CD4-positive, alpha-beta memory T cell (primary cell): ENCODE measurements around the gene NAP1L1. TPM values are rescaled to one million over a fixed set of nuclear protein-coding genes. Genes with fewer than 3 reads are reported as not detected.

Experiments used
- CTCF ChIA-PET: fragments of 350-600 bp; sonication (Branson Sonifier 250); formaldehyde crosslinking; loops from one replicate; lab custom pipeline; 2021; ENCODE audit warnings: inconsistent platforms; ENCODE audit not compliant: partially characterized antibody; lab: Charles Lee
- POLR2A ChIA-PET: fragments of 350-600 bp; sonication (Branson Sonifier 250); formaldehyde crosslinking; loops from one replicate; lab custom pipeline; 2021; ENCODE audit not compliant: partially characterized antibody; lab: Charles Lee
- DNase-seq, 5 donors: peaks; one replicate each; pipeline versions ENCODE4 v3.0.0 to v3.0.0-alpha.2; 2020 to 2022; ENCODE audit warnings: mixed read lengths in 1 of 5
- H3K27ac ChIP-seq: one replicate; pipeline ENCODE4 v1.7.0; 2013; ENCODE audit warnings: low read depth, low read length
- H3K27me3 ChIP-seq: 2 replicates; pipeline ENCODE4 v1.7.0; 2013; ENCODE audit warnings: mild to moderate bottlenecking, low read length, moderate library complexity; ENCODE audit not compliant: insufficient read depth
- H3K36me3 ChIP-seq: 2 replicates; pipeline ENCODE4 v1.7.0; 2013; ENCODE audit warnings: mild to moderate bottlenecking, low read length, moderate library complexity; ENCODE audit not compliant: insufficient read depth
- H3K4me1 ChIP-seq: 2 replicates; pipeline ENCODE4 v1.7.0; 2013; ENCODE audit warnings: mild to moderate bottlenecking, low read length, moderate library complexity; ENCODE audit not compliant: insufficient read depth
- H3K4me3 ChIP-seq, 2 donors: one replicate each; pipeline ENCODE4 v1.7.0; 2013; ENCODE audit warnings: low read length in 2 of 2, mild to moderate bottlenecking in 1 of 2
- H3K9me3 ChIP-seq, 2 donors: one replicate each; pipeline ENCODE4 v1.7.0; 2013; ENCODE audit warnings: low read length in 2 of 2, control low read depth in 1 of 2; ENCODE audit not compliant: control insufficient read depth in 1 of 2
- H3K27ac Mint-ChIP-seq, 7 donors: one replicate each; pipeline ENCODE4 v1.8.0; 2020 to 2021; ENCODE audit warnings: mixed read lengths in 7 of 7, mild to moderate bottlenecking in 6 of 7, inconsistent platforms in 3 of 7, moderate library complexity in 3 of 7
- H3K27me3 Mint-ChIP-seq, 2 donors: one replicate each; pipeline ENCODE4 v1.8.0; 2020 to 2021; ENCODE audit warnings: mixed read lengths in 2 of 2
- H3K36me3 Mint-ChIP-seq, 2 donors: one replicate each; pipeline ENCODE4 v1.8.0; 2020 to 2021; ENCODE audit warnings: mixed read lengths in 2 of 2, inconsistent platforms in 1 of 2, mild to moderate bottlenecking in 1 of 2
- H3K4me1 Mint-ChIP-seq, 4 donors: one replicate each; pipeline ENCODE4 v1.8.0; 2020 to 2021; ENCODE audit warnings: mixed read lengths in 4 of 4, mild to moderate bottlenecking in 1 of 4
- H3K4me3 Mint-ChIP-seq, 8 donors: one replicate each; pipeline ENCODE4 v1.8.0; 2020 to 2021; ENCODE audit warnings: mixed read lengths in 8 of 8, mild to moderate bottlenecking in 7 of 8, moderate library complexity in 6 of 8, inconsistent platforms in 3 of 8
- H3K9me3 Mint-ChIP-seq, 8 donors: one replicate each; pipeline ENCODE4 v1.8.0; 2020 to 2021; ENCODE audit warnings: mixed read lengths in 8 of 8, mild to moderate bottlenecking in 5 of 8, inconsistent platforms in 3 of 8, moderate library complexity in 1 of 8
- intact Hi-C: fragments of 100-400 bp; cut with micrococcal nuclease; formaldehyde crosslinking; loops from one replicate; pipeline ENCODE4 v1.15.1; 2023
- polyA plus RNA-seq, 2 donors: library from polyadenylated mRNA; unstranded; fragments of 300-500 nt; fragmentation: Illumina TruSeq; gene quantifications; one replicate each; pipeline ENCODE4 v1.2.3, GENCODE V29; 2021
- total RNA-seq, 2 experiments: library from RNA; stranded (reverse); gene quantifications; one replicate each; pipeline ENCODE4 v1.2.3, GENCODE V29; 2021

NAP1L1 gene
- total and polyA plus RNA-seq, 4 experiments from 2014 or later = 156 to 718 (median 438) TPM

- H3K27me3 ChIP-seq = no peaks in the 10 kb centered on the region
- POLR2A ChIA-PET = interaction anchor here (0.6 to 3.3 kb wide), 13 partner anchors 52 to 692 kb away, joined by 3 to 25 read pairs (median 10); partner anchors contain the start of genes BBS10, GLIPR1, GLIPR1L2 and KRR1
- Mint-ChIP-seq H3K4me3 (peak overlapping the region; percentile 91 to 99 (median 96)), H3K36me3 (peaks cover 16 to 25% of the 10 kb centered on the region in 2 donors), H3K4me1 (peaks cover 37 to 76% (median 52%) of the 10 kb centered on the region in 4 donors), H3K27me3 (peaks cover 0 to 2% of the 10 kb centered on the region in 2 donors), H3K9me3 (peaks cover 0 to 5% (median 0%) of the 10 kb centered on the region in 8 donors), H3K27ac (peak overlapping the region; percentile 97 to 100 (median 98))
- intact Hi-C loops = loop anchor here (2.0 to 10.0 kb wide), 4 partner anchors 15 to 1546 kb away; partner anchors contain the start of genes ATXN7L3B and E2F7
- peaks cover 56% of the 10 kb centered on the region for H3K4me1 ChIP-seq
- H3K27ac ChIP-seq = peak overlapping the region; percentile 100
- no peak for DNase-seq
- CTCF ChIA-PET = interaction anchor here (1.1 to 2.9 kb wide), 4 partner anchors 35 to 597 kb away, joined by 4 to 8 read pairs (median 6); no protein-coding TSS in a partner anchor
- no peaks in the 10 kb centered on the region for H3K36me3 ChIP-seq
- peak overlapping the region; percentile 38 to 85 for H3K4me3 ChIP-seq
- no peaks in the 10 kb centered on the region for H3K9me3 ChIP-seq
Measured at GRCh38 chr12:76083246-76083903, 1.1 kb downstream of the NAP1L1 start.

GRCh38 chr12:76081909-76082308 is 2.6 kb downstream of the NAP1L1 start:
- Mint-ChIP-seq H3K27ac (peak overlapping the region in 4 of 7 donors; percentile 1 to 100 (median 48)), H3K27me3 (peaks cover 0 to 2% of the 10 kb centered on the region in 2 donors), H3K4me1 (peaks cover 46 to 87% (median 60%) of the 10 kb centered on the region in 4 donors), H3K4me3 (peak overlapping the region in 7 of 8 donors; percentile 7 to 57 (median 43)), H3K36me3 (peaks cover 20 to 30% of the 10 kb centered on the region in 2 donors), H3K9me3 (peaks cover 0 to 7% (median 0%) of the 10 kb centered on the region in 8 donors)
- DNase-seq = no peak
- Histone ChIP-seq H3K4me1 (peaks cover 68% of the 10 kb centered on the region), H3K27me3 (no peaks in the 10 kb centered on the region), H3K27ac (no peak overlapping the region), H3K36me3 (no peaks in the 10 kb centered on the region), H3K4me3 (no peak overlapping the region), H3K9me3 (no peaks in the 10 kb centered on the region)
- CTCF ChIA-PET = interaction anchor here (0.9 to 2.9 kb wide), 3 partner anchors 9 to 374 kb away, joined by 3 to 8 read pairs (median 7); no protein-coding TSS in a partner anchor
- intact Hi-C loops = loop anchor here (2.0 to 10.0 kb wide), 4 partner anchors 13 to 1545 kb away; partner anchors contain the start of genes ATXN7L3B and E2F7
- POLR2A ChIA-PET = interaction anchor here (3.3 kb wide), 1 partner anchor 267 kb away, joined by 17 read pairs; the partner anchor contains the start of gene BBS10

- CTCF ChIA-PET = interaction anchor here (1.7 to 2.9 kb wide), 2 partner anchors 11 to 78 kb away, joined by 3 to 7 read pairs; no protein-coding TSS in a partner anchor
- Mint-ChIP-seq H3K4me1 (peaks cover 48 to 89% (median 65%) of the 10 kb centered on the region in 4 donors), H3K4me3 (peak overlapping the region in 2 of 8 donors; percentile 3 to 55), H3K36me3 (peaks cover 24 to 34% of the 10 kb centered on the region in 2 donors), H3K27ac (peak overlapping the region in 2 of 7 donors; percentile 8 to 52), H3K9me3 (peaks cover 0 to 7% (median 0%) of the 10 kb centered on the region in 8 donors), H3K27me3 (peaks cover 0 to 2% of the 10 kb centered on the region in 2 donors)
- Histone ChIP-seq H3K4me1 (peaks cover 69% of the 10 kb centered on the region), H3K27me3 (no peaks in the 10 kb centered on the region), H3K27ac (no peak overlapping the region), H3K9me3 (no peaks in the 10 kb centered on the region), H3K4me3 (no peak overlapping the region), H3K36me3 (no peaks in the 10 kb centered on the region)
- no peak for DNase-seq
- POLR2A ChIA-PET = interaction anchor here (0.5 kb wide), 1 partner anchor 611 kb away, joined by 3 read pairs; no protein-coding TSS in a partner anchor
- intact Hi-C loops = loop anchor here (5.0 to 10.0 kb wide), 3 partner anchors 61 to 1544 kb away; partner anchors contain the start of genes ATXN7L3B and E2F7
Measured at GRCh38 chr12:76080729-76081415, 3.6 kb downstream of the NAP1L1 start.

GRCh38 chr12:76080017-76080728 is 4.3 kb downstream of the NAP1L1 start:
- Histone ChIP-seq H3K27me3 (no peaks in the 10 kb centered on the region), H3K4me3 (no peak overlapping the region), H3K36me3 (no peaks in the 10 kb centered on the region), H3K4me1 (peaks cover 75% of the 10 kb centered on the region), H3K9me3 (no peaks in the 10 kb centered on the region), H3K27ac (no peak overlapping the region)
- DNase-seq = no peak
- intact Hi-C loops = loop anchor here (5.0 to 10.0 kb wide), 3 partner anchors 62 to 1543 kb away; partner anchors contain the start of genes ATXN7L3B and E2F7
- Mint-ChIP-seq H3K4me3 (peak overlapping the region in 3 of 8 donors; percentile 28 to 40 (median 35)), H3K36me3 (peaks cover 24 to 32% of the 10 kb centered on the region in 2 donors), H3K27ac (peak overlapping the region in 2 of 7 donors; percentile 29 to 52), H3K9me3 (peaks cover 0 to 7% (median 0%) of the 10 kb centered on the region in 8 donors), H3K27me3 (peaks cover 0 to 2% of the 10 kb centered on the region in 2 donors), H3K4me1 (peaks cover 45 to 86% (median 61%) of the 10 kb centered on the region in 4 donors)
- CTCF ChIA-PET = interaction anchor here (1.7 kb wide), 1 partner anchor 10 kb away, joined by 3 read pairs; no protein-coding TSS in a partner anchor
- POLR2A ChIA-PET = interaction anchor here (0.7 kb wide), 1 partner anchor 275 kb away, joined by 3 read pairs; no protein-coding TSS in a partner anchor

GRCh38 chr12:76078748-76079147 is 5.7 kb downstream of the NAP1L1 start:
- H3K4me3 ChIP-seq = no peak overlapping the region

GRCh38 chr12:76075448-76075847 is 9.0 kb downstream of the NAP1L1 start:
- Mint-ChIP-seq H3K27me3 (no peaks in the 10 kb centered on the region), H3K27ac (no peak overlapping the region), H3K36me3 (peaks cover 48% of the 10 kb centered on the region in 2 donors), H3K9me3 (peaks cover 0 to 7% (median 0%) of the 10 kb centered on the region in 8 donors), H3K4me3 (no peak overlapping the region), H3K4me1 (peaks cover 51 to 81% (median 66%) of the 10 kb centered on the region in 4 donors)
- intact Hi-C loops = no loop called here
- Histone ChIP-seq H3K9me3 (no peaks in the 10 kb centered on the region), H3K4me3 (no peak overlapping the region), H3K36me3 (peaks cover 7% of the 10 kb centered on the region), H3K4me1 (peaks cover 53% of the 10 kb centered on the region), H3K27ac (no peak overlapping the region), H3K27me3 (no peaks in the 10 kb centered on the region)
- DNase-seq = no peak
- POLR2A ChIA-PET = no interaction called here
- CTCF ChIA-PET = no interaction called here

More at GRCh38 chr12:76078748-76079147, 5.7 kb downstream of the NAP1L1 start:
- Histone ChIP-seq H3K9me3 (no peaks in the 10 kb centered on the region), H3K27ac (no peak overlapping the region), H3K4me1 (peaks cover 84% of the 10 kb centered on the region), H3K36me3 (no peaks in the 10 kb centered on the region), H3K27me3 (no peaks in the 10 kb centered on the region)
- ChIA-PET CTCF (interaction anchor here (1.2 kb wide), 1 partner anchor 47 kb away, joined by 3 read pairs; the partner anchor contains the start of gene PHLDA1), POLR2A (no interaction called here)
- H3K4me3 Mint-ChIP-seq = peak overlapping the region in 4 of 8 donors; percentile 4 to 62 (median 26)
- H3K27me3 Mint-ChIP-seq = no peaks in the 10 kb centered on the region
- H3K36me3 Mint-ChIP-seq = peaks cover 24 to 25% of the 10 kb centered on the region in 2 donors
- peaks cover 52 to 85% (median 68%) of the 10 kb centered on the region in 4 donors for H3K4me1 Mint-ChIP-seq
- intact Hi-C loops = no loop called here
- no peak overlapping the region for H3K27ac Mint-ChIP-seq
- no peak for DNase-seq
- peaks cover 0 to 7% (median 0%) of the 10 kb centered on the region in 8 donors for H3K9me3 Mint-ChIP-seq
